Inflammatory macrophage (primary cell): ENCODE data around the gene PHGDH.
A peak's percentile ranks its signal among the peaks of the same experiment; 100 is the strongest.
"Not testable (repeated sequence)": the region's sequence is repeated elsewhere in the genome, so short reads cannot be mapped to it uniquely, and the experiment has no call there.

Experiments
- DNase-seq, 2 donors: peaks; one replicate each; pipeline ENCODE4 v3.0.0-alpha.2; 2020 to 2022

PHGDH gene

DNA sequence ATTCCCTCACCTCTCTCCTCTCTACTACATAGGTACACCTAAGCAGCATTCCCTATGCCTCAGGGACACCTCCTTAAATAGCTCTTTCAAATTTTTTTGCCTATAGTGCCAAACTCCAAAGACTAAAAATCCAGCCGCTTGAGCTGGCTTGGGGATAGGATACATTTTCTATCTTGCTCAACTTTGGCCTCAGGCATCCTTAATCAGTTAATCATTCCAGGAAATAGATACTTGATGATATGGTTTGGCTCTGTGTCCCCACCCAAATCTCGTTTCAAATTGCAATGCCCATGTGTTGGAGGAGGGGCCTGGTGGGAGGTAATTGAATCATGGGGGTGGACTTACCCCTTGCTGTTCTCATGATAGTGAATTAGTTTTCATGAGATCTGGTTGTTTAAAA lies 11.4 kb upstream of the PHGDH start:
- DNase-seq, result no peak

DNA sequence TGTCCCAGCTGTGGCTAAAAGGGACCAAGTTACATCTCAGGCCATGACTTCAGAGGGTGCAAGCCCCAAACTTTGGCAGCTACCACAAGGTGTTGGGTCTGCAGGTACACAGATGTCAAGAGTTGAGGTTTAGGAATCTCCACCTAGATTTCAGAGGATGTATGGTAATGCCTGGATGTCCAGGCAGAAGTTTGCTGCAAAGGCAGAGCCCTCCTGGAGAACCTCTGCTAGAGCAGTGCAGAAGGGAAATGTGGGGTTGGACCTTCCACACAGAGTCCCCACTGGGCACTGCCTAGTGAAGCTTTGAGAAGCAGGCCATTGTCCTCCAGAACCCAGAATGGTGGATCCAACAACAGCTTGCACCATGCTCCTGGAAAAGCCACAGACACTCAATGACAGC lies 10.1 kb upstream of the PHGDH start:
- no peak for DNase-seq

GRCh38 chr1:119702384-119702783 lies 9.3 kb upstream of the PHGDH start:
- DNase-seq, result peak; percentile 85 to 92

GRCh38 chr1:119703666-119704450 lies 7.9 kb upstream of the PHGDH start:
- DNase-seq, result no peak

DNA sequence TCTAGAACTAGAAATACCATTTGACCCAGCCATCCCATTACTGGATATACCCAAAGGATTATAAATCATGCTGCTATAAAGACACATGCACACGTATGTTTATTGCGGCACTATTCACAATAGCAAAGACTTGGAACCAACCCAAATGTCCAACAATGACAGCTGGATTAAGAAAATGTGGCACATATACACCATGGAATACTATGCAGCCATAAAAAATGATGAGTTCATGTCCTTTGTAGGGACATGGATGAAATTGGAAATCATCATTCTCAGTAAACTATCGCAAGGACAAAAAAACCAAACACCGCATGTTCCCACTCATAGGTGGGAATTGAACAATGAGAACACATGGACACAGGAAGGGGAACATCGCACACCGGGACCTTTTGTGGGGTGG lies 5.1 kb upstream of the PHGDH start:
- DNase-seq, result not testable (repeated sequence)

DNA sequence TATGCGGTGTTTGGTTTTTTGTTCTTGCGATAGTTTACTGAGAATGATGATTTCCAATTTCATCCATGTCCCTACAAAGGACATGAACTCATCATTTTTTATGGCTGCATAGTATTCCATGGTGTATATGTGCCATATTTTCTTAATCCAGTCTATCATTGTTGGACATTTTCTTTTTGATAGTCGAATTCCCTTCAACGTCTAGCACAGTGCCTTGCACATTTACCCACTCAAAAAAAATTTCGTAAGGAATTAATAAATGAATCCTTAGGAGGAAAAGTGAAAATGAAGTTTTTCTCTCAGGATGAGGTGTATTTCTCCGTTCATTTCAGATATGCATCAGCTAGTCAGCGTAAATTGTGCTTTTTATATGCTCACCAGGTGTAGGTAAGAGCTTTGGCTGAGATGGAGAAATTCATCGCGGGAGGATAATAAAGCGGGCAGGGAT lies 354 bp upstream of the PHGDH start:
- not testable (repeated sequence) for DNase-seq

GRCh38 chr1:119712342-119713038 lies 756 bp downstream of the PHGDH start:
- peak in 1 of 2 donors; percentile 29 for DNase-seq

GRCh38 chr1:119713039-119713748 lies 1.5 kb downstream of the PHGDH start:
- no peak for DNase-seq

GRCh38 chr1:119713749-119714456 lies 2.2 kb downstream of the PHGDH start:
- DNase-seq, result no peak

GRCh38 chr1:119714583-119714982 lies 2.8 kb downstream of the PHGDH start:
- no peak for DNase-seq

DNA sequence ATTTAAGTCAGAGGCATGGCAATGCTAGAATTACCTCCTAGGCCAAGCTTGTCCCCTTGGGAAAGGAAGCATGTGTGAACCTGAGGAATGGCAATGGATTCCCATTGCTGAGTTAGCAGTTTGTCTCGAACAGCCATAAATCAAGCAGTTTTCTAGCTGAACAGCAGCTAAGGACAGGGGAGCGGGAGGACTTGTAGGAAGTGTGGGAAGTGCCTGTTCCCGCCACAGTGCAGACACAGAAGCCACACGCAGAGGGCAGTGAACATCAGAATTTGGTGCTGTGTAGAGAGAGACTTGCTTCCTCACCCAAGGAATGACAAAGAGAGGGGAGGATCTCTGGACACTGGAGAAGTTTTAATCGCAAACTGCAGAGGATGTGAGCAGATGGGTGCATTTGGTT lies 3.8 kb downstream of the PHGDH start:
- DNase-seq, result peak; percentile 3 to 30

- no peak for DNase-seq
Observed at GRCh38 chr1:119718409-119718808, 6.7 kb downstream of the PHGDH start.

GRCh38 chr1:119718972-119719371 lies 7.2 kb downstream of the PHGDH start:
- no peak for DNase-seq

DNA sequence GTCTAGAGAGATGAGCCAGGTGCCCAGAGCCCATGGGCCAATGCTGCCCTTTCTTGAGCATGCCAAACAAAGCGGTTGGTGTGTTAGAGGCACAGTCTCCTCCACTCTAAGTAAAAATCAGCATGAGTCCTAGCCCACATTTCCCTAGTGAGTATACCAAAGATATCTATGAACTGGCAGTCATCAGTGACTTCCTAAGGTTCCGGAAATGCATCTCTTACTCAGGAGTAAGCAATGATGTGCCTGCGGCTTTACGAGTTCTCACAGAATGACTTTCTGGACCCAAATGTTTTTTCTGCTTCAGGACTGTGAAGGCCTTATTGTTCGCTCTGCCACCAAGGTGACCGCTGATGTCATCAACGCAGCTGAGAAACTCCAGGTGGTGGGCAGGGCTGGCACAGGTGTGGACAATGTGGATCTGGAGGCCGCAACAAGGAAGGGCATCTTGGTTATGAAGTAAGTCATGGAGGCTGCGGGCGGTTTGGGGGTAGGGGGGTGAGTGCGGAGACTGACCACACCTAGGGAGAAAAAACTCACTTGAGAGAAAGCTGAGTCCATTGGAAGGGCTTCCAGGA lies 9.2 kb downstream of the PHGDH start:
- DNase-seq, result no peak

DNA sequence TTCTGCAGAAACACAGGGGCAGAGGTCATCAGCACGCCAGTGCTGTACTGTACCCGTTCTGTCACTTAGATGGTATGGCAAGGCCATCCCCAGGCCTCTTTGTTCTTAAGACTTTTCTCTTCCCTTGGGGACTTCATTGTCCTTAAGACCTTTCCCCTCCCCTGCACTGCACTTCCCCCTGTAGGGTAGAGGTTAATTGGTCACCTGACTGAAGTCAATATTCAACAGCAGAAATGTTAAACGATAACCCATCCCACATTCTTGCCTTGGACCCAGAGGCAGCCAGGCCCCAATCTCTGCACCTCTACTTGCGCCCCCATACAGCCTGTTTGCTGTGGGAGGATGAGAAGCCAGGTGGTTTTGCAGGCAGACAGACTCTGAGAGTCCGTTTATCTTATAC lies 10.2 kb downstream of the PHGDH start:
- DNase-seq, result no peak

- DNase-seq, result no peak
Observed at GRCh38 chr1:119724611-119725218, 13.0 kb downstream of the PHGDH start.

DNA sequence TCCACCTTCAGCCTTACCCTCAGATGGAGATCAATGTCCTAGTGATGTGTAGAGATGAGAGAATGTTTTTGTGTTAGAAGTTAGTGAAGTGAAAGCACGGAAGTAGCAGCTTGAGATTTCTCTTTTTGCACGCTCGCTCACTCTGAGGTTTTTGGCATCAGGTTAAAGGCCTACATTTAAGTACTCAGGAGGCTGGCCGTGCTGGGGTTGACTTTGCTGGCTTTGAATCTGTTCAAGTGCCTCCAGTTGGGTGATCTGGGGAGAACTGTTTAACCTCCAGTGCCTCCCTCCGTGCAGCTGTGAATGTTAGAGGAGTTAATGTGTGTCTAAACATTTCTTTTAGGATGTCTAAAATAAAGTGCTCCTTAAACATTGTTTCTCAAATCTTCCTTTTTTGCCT lies 13.9 kb downstream of the PHGDH start:
- DNase-seq, result no peak

DNA sequence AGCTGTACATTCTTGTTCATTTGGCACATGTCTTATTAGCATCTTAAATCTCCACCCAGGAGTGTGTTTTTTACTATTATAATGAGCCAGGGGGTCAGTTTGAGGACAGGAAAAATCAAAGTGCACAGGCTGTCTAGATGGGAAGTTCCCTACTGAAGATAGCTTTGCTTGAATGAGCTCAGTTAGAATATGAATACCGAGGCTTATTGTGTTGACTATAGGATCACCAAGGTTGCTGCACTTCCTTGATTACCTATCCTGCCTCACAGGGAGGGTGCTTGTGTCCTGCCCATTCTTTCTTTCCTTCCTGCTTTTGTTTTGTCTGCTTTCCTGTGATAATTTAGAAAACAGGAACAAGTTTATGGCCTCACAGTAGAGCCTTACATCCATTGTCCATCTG lies 16.3 kb downstream of the PHGDH start:
- DNase-seq, result no peak

- no peak for DNase-seq
Observed at GRCh38 chr1:119729044-119729443, 17.3 kb downstream of the PHGDH start.

- DNase-seq, result no peak
Observed at GRCh38 chr1:119731060-119731459, 19.3 kb downstream of the PHGDH start.

DNA sequence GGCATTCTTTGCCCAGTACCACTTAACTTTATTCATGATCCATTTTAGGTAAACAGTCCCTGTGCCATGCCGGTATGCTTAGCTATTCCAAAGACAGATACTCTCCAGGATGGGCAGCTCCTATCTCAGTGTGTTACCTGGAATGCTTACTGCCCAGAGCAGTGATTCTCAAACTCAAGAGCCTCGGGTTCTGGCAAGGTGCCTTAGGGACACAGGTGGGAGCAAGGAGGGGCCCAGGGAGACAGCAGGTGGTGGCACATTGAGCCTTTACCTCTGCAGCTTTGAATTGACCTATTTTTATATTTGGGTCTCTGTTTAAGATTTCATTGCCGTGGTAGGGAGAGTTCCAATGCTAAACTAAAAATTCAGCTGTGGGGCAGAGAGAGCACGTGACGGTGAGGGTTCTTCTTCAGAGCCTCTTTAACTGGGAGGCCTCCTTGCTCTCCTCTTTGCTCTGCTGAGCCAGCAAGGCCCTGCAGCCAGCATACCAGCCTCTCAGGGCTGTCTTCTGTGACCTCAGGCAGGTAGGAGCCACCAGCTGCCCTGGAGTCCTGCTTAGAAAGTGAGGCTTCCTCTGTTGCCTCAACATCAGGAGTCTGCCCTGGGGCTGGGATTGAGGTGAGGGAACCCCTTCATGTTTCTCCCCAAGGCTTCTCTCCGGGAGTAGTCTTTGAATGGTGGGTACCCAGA lies 20.2 kb downstream of the PHGDH start:
- no peak for DNase-seq
